ENCODE measurements around the gene NHERF1.

NHERF1 gene

GRCh38 chr17:74815067-74815466 lies 66.6 kb downstream of the NHERF1 start:
- DNase-seq = no peak

- no peak for DNase-seq
Measured at GRCh38 chr17:74815550-74816370, 67.3 kb downstream of the NHERF1 start.

GRCh38 chr17:74816905-74817620 lies 68.6 kb downstream of the NHERF1 start:
- DNase-seq = no peak

GRCh38 chr17:74818291-74818938 lies 70.0 kb downstream of the NHERF1 start:
- DNase-seq = no peak
